K562 treated with DMSO at 1 percent for 4 hours (cell line): ENCODE results near the gene WDR5B. TPM values are rescaled to one million over a fixed set of nuclear protein-coding genes. Genes with fewer than 3 reads are reported as not detected.

Experiments used
- total RNA-seq: library from RNA; unstranded; fragments of 300-600 nt; gene quantifications from 2 replicates; pipeline ENCODE4 v1.2.3, GENCODE V29; 2022; ENCODE audit not compliant: insufficient read depth

Gene WDR5B
- total RNA-seq, result 0.56 and 0.95 TPM in 2 replicates

GRCh38 chr3:122415762-122416654, at the start of gene WDR5B:
WDR5B (minus strand) TSS chr3:122416062; CDS start chr3:122415528, 534 bp downstream.

GRCh38 chr3:122383771-122384697, 31.8 kb downstream of the WDR5B start, which contains the start of gene FAM162A:
FAM162A (plus strand) TSS chr3:122384182; CDS start chr3:122384266, 84 bp downstream.

GRCh38 chr3:122382888-122383666, 32.8 kb downstream of the WDR5B start, which contains the start of gene MIX23:
MIX23 (minus strand) TSS chr3:122383231; CDS start chr3:122383224, 7 bp downstream.

Other genes with a start within 250 kb of the WDR5B start
- not detected in 2 replicates for gene CASR, start 232.4 kb downstream of the WDR5B start, total RNA-seq
- gene CSTA, start 90.8 kb downstream of the WDR5B start, total RNA-seq, result 3.8 and 5.9 TPM in 2 replicates
- 8.4 and 22.2 TPM in 2 replicates for gene MIX23, start 32.8 kb downstream of the WDR5B start, total RNA-seq
- 6.8 and 10.0 TPM in 2 replicates for gene FAM162A, start 31.9 kb downstream of the WDR5B start, total RNA-seq
- 15.1 and 15.7 TPM in 2 replicates for gene KPNA1, start 98.9 kb upstream of the WDR5B start, total RNA-seq
- 3.8 and 4.7 TPM in 2 replicates for gene PARP9, start 148.2 kb upstream of the WDR5B start, total RNA-seq
- gene DTX3L, start 148.3 kb upstream of the WDR5B start, total RNA-seq, result 4.9 and 5.2 TPM in 2 replicates
- not detected in 2 replicates for gene PARP15, start 161.6 kb upstream of the WDR5B start, total RNA-seq